ENCODE measurements around the gene ABCC10.

The ABCC10 gene

GRCh38 chr6:43477235-43478007 lies 50.1 kb downstream of the ABCC10 start, which contains the start of gene TJAP1:
TSS of gene TJAP1 (plus strand) at chr6:43477570. CDS start at chr6:43499002, 21,432 bp downstream.
- Histone ChIP-seq H3K4me3 (ENCODE audit: low read depth in 1 of 2, low read length in 2 of 2) (peak within 1 kb of the TSS; percentile 63 to 84), H3K9me3 (ENCODE audit: low read length) (no peaks in the 10 kb centered on the region), H3K27ac (ENCODE audit: low read depth, low read length) (peak within 1 kb of the TSS; percentile 87), H3K27me3 (ENCODE audit: control insufficient read depth in 1 of 2, insufficient read depth in 2 of 2, low read length in 2 of 2) (no peaks in the 10 kb centered on the region), H3K4me1 (ENCODE audit: insufficient read depth, low read length) (peaks cover 26% of the 10 kb centered on the region), H3K9ac (ENCODE audit: low read length) (peak within 1 kb of the TSS; percentile 81), H3K36me3 (ENCODE audit: insufficient read depth, low read length) (no peaks in the 10 kb centered on the region)

- peak overlapping the region; percentile 63 to 84 for H3K4me3 ChIP-seq (ENCODE audit: low read depth in 1 of 2, low read length in 2 of 2)
- no peaks in the 10 kb centered on the region for H3K9me3 ChIP-seq (ENCODE audit: low read length)
- peak overlapping the region; percentile 81 for H3K9ac ChIP-seq (ENCODE audit: low read length)
- H3K4me1 ChIP-seq (ENCODE audit: insufficient read depth, low read length), result peaks cover 26% of the 10 kb centered on the region
- peak overlapping the region; percentile 87 for H3K27ac ChIP-seq (ENCODE audit: low read depth, low read length)
- no peaks in the 10 kb centered on the region for H3K27me3 ChIP-seq (ENCODE audit: control insufficient read depth in 1 of 2, insufficient read depth in 2 of 2, low read length in 2 of 2)
- H3K36me3 ChIP-seq (ENCODE audit: insufficient read depth, low read length), result no peaks in the 10 kb centered on the region
Measured at GRCh38 chr6:43478008-43478372, 50.6 kb downstream of the ABCC10 start.

DNA sequence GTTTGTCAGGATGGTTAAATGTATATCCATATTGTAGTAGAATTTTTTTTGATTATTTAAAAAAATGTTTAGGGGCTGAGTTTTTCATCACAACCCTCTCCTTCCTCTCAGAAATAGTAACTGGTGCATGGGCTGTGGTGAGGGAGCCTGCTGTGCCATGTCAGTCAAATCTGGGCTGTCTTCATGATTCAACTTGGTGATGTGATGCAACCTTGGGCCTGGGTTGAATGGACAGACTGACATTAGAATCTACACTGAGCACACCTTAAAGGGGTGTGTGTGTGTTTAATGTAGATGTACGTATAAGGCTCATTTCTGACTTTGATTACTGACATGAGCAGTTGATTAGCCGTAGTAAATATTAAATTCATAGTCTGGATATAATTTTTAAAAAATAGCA lies 53.7 kb downstream of the ABCC10 start:
- no peaks in the 10 kb centered on the region for H3K27me3 ChIP-seq (ENCODE audit: control insufficient read depth in 1 of 2, insufficient read depth in 2 of 2, low read length in 2 of 2)
- H3K27ac ChIP-seq (ENCODE audit: low read depth, low read length), result no peak overlapping the region

GRCh38 chr6:43481591-43482236 lies 54.4 kb downstream of the ABCC10 start:
- no peak overlapping the region for H3K9ac ChIP-seq (ENCODE audit: low read length)
- no peaks in the 10 kb centered on the region for H3K36me3 ChIP-seq (ENCODE audit: insufficient read depth, low read length)
- no peaks in the 10 kb centered on the region for H3K27me3 ChIP-seq (ENCODE audit: control insufficient read depth in 1 of 2, insufficient read depth in 2 of 2, low read length in 2 of 2)
- no peak overlapping the region for H3K4me3 ChIP-seq (ENCODE audit: low read depth in 1 of 2, low read length in 2 of 2)
- no peaks in the 10 kb centered on the region for H3K9me3 ChIP-seq (ENCODE audit: low read length)
- no peak overlapping the region for H3K27ac ChIP-seq (ENCODE audit: low read depth, low read length)
- H3K4me1 ChIP-seq (ENCODE audit: insufficient read depth, low read length), result peaks cover 26% of the 10 kb centered on the region

More for the DNA sequence above, 53.7 kb downstream of the ABCC10 start:
- Histone ChIP-seq H3K9ac (ENCODE audit: low read length) (no peak overlapping the region), H3K36me3 (ENCODE audit: insufficient read depth, low read length) (no peaks in the 10 kb centered on the region), H3K4me1 (ENCODE audit: insufficient read depth, low read length) (peaks cover 26% of the 10 kb centered on the region), H3K4me3 (ENCODE audit: low read depth in 1 of 2, low read length in 2 of 2) (no peak overlapping the region), H3K9me3 (ENCODE audit: low read length) (no peaks in the 10 kb centered on the region)

GRCh38 chr6:43488667-43489276 lies 61.4 kb downstream of the ABCC10 start:
- no peak overlapping the region for H3K9ac ChIP-seq (ENCODE audit: low read length)

DNA sequence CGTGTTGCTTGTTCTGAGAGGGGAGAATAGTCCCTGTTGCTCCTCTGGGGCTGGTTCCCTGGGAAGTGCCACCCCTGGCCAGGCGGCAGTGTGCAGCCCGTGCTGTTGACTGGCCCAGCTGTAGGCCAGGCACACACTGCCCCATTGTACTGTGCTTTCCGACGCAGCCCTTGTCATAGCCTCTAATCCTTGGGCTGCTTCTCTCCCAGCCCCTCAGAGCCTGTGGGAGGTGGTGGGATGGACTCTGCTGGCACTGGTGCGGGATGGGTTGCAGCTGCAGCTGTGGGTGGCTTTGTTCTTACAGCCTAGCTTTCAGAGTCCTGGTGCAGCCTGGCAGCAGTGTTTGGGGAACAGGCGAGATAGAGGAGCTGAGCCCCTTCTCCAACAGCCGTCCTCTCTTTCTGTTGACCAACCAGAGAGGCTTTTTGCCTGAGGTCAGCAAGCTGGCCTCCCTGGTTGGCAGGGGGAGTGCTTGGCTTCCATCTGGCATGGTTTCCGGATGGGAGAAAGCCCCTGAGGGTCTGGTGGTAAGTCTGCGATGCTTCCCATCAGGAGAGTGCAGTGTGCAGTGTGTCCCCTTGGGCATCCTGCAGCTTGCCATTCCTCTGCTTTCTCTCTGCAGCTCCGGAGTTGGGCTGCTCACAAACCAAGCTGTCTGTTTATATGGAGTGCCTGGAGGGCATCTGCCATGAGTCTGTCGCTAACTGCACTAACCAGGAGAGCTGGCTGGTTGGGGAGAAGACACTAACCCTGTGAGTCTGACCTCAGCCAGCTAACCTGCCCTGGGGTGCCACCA lies 62.1 kb downstream of the ABCC10 start:
- H3K9ac ChIP-seq (ENCODE audit: low read length), result no peak overlapping the region
- H3K9me3 ChIP-seq (ENCODE audit: low read length), result no peaks in the 10 kb centered on the region
- H3K36me3 ChIP-seq (ENCODE audit: insufficient read depth, low read length), result peaks cover 15% of the 10 kb centered on the region
- H3K4me1 ChIP-seq (ENCODE audit: insufficient read depth, low read length), result peaks cover 28% of the 10 kb centered on the region
- H3K27me3 ChIP-seq (ENCODE audit: control insufficient read depth in 1 of 2, insufficient read depth in 2 of 2, low read length in 2 of 2), result no peaks in the 10 kb centered on the region
- no peak overlapping the region for H3K4me3 ChIP-seq (ENCODE audit: low read depth in 1 of 2, low read length in 2 of 2)
- no peak overlapping the region for H3K27ac ChIP-seq (ENCODE audit: low read depth, low read length)

More at GRCh38 chr6:43488667-43489276, 61.4 kb downstream of the ABCC10 start:
- peaks cover 15% of the 10 kb centered on the region for H3K36me3 ChIP-seq (ENCODE audit: insufficient read depth, low read length)
- no peak overlapping the region for H3K27ac ChIP-seq (ENCODE audit: low read depth, low read length)
- H3K4me3 ChIP-seq (ENCODE audit: low read depth in 1 of 2, low read length in 2 of 2), result no peak overlapping the region
- no peaks in the 10 kb centered on the region for H3K9me3 ChIP-seq (ENCODE audit: low read length)
- no peaks in the 10 kb centered on the region for H3K27me3 ChIP-seq (ENCODE audit: control insufficient read depth in 1 of 2, insufficient read depth in 2 of 2, low read length in 2 of 2)
- H3K4me1 ChIP-seq (ENCODE audit: insufficient read depth, low read length), result peaks cover 28% of the 10 kb centered on the region

GRCh38 chr6:43490523-43490939 lies 63.2 kb downstream of the ABCC10 start:
- Histone ChIP-seq H3K9ac (ENCODE audit: low read length) (no peak overlapping the region), H3K27me3 (ENCODE audit: control insufficient read depth in 1 of 2, insufficient read depth in 2 of 2, low read length in 2 of 2) (no peaks in the 10 kb centered on the region), H3K27ac (ENCODE audit: low read depth, low read length) (no peak overlapping the region), H3K4me1 (ENCODE audit: insufficient read depth, low read length) (peaks cover 32% of the 10 kb centered on the region), H3K9me3 (ENCODE audit: low read length) (no peaks in the 10 kb centered on the region), H3K36me3 (ENCODE audit: insufficient read depth, low read length) (peaks cover 15% of the 10 kb centered on the region), H3K4me3 (ENCODE audit: low read depth in 1 of 2, low read length in 2 of 2) (no peak overlapping the region)

GRCh38 chr6:43491750-43492661 lies 64.7 kb downstream of the ABCC10 start:
- peaks cover 15% of the 10 kb centered on the region for H3K36me3 ChIP-seq (ENCODE audit: insufficient read depth, low read length)
- H3K27ac ChIP-seq (ENCODE audit: low read depth, low read length), result peak overlapping the region; percentile 52
- H3K9me3 ChIP-seq (ENCODE audit: low read length), result no peaks in the 10 kb centered on the region
- H3K4me1 ChIP-seq (ENCODE audit: insufficient read depth, low read length), result peaks cover 47% of the 10 kb centered on the region
- no peaks in the 10 kb centered on the region for H3K27me3 ChIP-seq (ENCODE audit: control insufficient read depth in 1 of 2, insufficient read depth in 2 of 2, low read length in 2 of 2)
- H3K4me3 ChIP-seq (ENCODE audit: low read depth in 1 of 2, low read length in 2 of 2), result no peak overlapping the region
- no peak overlapping the region for H3K9ac ChIP-seq (ENCODE audit: low read length)

DNA sequence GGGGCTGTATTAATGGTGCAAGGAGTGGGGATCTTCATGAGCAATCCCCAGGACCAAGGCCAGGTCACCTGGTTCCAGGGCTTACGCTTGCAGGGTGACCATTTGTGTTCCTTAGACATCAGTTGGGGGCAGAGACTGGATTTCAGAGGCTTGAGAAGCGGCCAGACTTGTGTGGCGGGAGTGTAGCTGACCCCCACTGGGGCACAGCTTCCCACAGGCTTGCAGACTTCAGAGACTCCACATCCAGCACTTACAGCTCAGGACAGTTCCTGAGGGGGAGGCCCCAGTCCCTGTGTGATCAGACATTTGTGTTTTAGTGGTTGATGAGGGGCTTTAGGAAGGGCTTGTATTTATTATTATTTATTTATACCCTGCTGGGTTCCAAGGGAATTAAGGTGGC lies 65.3 kb downstream of the ABCC10 start:
- H3K27ac ChIP-seq (ENCODE audit: low read depth, low read length), result peak overlapping the region; percentile 52
- peaks cover 18% of the 10 kb centered on the region for H3K36me3 ChIP-seq (ENCODE audit: insufficient read depth, low read length)
- no peak overlapping the region for H3K9ac ChIP-seq (ENCODE audit: low read length)
- no peaks in the 10 kb centered on the region for H3K27me3 ChIP-seq (ENCODE audit: control insufficient read depth in 1 of 2, insufficient read depth in 2 of 2, low read length in 2 of 2)
- no peaks in the 10 kb centered on the region for H3K9me3 ChIP-seq (ENCODE audit: low read length)
- H3K4me1 ChIP-seq (ENCODE audit: insufficient read depth, low read length), result peaks cover 49% of the 10 kb centered on the region
- H3K4me3 ChIP-seq (ENCODE audit: low read depth in 1 of 2, low read length in 2 of 2), result no peak overlapping the region

DNA sequence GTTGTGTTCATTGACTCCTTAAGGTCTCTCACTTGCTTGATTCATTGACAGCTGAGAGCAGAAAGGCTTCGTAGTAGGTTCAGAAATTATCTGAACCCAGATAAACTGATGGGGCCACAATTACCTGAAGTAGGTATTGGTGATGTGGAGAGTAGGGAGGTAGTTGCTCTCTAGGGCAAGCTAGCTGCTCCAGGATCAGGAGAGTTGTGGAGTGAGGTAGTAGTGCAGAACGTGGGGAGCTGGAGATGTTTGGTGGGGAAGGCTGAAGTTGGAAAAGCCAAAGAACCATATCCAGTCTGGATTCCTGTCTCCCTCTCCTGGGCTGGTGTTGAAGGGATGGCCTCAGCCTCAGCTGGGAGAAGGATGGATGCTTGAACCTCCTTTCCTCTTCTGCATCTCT lies 65.9 kb downstream of the ABCC10 start:
- Histone ChIP-seq H3K9ac (ENCODE audit: low read length) (peak overlapping the region; percentile 13), H3K9me3 (ENCODE audit: low read length) (no peaks in the 10 kb centered on the region), H3K36me3 (ENCODE audit: insufficient read depth, low read length) (peaks cover 22% of the 10 kb centered on the region), H3K4me1 (ENCODE audit: insufficient read depth, low read length) (peaks cover 49% of the 10 kb centered on the region), H3K27me3 (ENCODE audit: control insufficient read depth in 1 of 2, insufficient read depth in 2 of 2, low read length in 2 of 2) (no peaks in the 10 kb centered on the region), H3K27ac (ENCODE audit: low read depth, low read length) (no peak overlapping the region), H3K4me3 (ENCODE audit: low read depth in 1 of 2, low read length in 2 of 2) (no peak overlapping the region)

Measured in muscle layer of colon (tissue), 2 donors.